HG02763 (cell line): ENCODE data around the gene MAST3.
"Not testable (repeated sequence)": the region's sequence is repeated elsewhere in the genome, so short reads cannot be mapped to it uniquely, and the experiment has no call there.

Experiments
- ATAC-seq: cut with Tn5 transposase; IDR thresholded peaks from one replicate; pipeline ENCODE4 v1.9.1; 2021; ENCODE audit warnings: mild to moderate bottlenecking, moderate library complexity; ENCODE audit not compliant: unreplicated experiment

MAST3 gene

GRCh38 chr19:18157465-18158063 is 60.0 kb downstream of the MAST3 start:
- ATAC-seq = no peak

DNA sequence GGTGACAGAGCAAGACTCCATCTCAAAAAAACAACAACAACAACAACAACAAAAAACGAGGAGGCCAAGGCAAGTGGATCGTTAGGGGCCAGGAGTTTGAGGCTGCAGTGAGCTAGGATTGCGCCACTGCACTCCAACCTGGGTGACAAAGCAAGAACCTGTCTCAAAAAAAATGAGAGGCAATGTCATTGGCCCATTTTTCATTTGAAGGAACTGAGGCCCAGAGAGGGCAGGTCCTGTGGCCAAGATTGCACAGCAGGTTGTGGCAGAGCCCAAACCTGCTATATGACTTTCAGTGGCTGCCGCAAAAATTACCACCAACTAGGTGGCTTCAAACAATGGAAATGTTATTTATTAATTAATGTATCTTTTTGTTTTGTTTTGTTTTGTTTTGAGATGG is 60.9 kb downstream of the MAST3 start:
- no peak for ATAC-seq

DNA sequence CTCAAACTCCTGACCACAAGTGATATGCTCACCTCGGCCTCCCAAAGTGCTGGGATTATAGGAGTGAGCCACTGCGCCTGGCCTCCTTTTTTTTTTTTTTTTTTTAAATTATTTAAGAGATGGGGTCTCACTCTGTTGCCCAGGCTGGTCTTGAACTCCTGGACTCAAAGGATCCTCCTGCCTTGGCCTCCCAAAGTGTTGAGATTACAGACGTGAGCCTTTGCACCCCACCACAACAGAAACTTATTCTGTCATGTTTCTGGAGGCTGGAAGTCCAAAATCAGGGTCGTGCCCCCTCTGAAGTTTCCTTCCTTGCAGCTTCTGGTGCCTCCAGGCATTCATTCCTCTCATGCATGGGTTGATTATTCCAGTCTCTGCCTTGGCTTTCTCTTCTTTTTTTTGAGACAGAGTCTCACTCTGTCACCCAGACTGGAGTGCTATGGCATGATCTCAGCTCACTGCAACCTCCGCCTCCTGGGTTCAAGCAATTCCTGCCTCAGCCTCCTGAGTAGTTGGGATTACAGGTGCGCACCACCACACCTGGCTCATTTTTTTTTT is 61.6 kb downstream of the MAST3 start:
- not testable (repeated sequence) for ATAC-seq

DNA sequence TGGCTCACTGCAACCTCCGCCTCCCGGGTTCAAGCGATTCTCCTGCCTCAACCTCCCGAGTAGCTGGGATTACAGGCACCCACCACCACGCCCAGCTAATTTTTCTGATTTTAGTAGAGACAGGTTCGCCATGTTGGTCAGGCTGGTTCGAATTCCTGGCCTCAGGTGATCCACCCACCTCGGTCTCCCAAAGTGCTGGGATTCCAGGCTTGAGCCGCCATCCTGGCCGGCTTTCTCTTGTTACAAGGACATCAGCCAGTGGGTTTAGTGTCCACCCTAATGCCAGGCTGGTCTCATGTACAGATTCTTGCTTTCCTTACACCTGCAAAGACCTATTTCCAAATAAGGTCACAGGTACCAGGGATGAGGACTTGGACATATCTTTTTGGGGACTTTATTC is 62.2 kb downstream of the MAST3 start:
- ATAC-seq = no peak

- ATAC-seq = no peak
Observed at GRCh38 chr19:18160493-18160970, 63.0 kb downstream of the MAST3 start.

DNA sequence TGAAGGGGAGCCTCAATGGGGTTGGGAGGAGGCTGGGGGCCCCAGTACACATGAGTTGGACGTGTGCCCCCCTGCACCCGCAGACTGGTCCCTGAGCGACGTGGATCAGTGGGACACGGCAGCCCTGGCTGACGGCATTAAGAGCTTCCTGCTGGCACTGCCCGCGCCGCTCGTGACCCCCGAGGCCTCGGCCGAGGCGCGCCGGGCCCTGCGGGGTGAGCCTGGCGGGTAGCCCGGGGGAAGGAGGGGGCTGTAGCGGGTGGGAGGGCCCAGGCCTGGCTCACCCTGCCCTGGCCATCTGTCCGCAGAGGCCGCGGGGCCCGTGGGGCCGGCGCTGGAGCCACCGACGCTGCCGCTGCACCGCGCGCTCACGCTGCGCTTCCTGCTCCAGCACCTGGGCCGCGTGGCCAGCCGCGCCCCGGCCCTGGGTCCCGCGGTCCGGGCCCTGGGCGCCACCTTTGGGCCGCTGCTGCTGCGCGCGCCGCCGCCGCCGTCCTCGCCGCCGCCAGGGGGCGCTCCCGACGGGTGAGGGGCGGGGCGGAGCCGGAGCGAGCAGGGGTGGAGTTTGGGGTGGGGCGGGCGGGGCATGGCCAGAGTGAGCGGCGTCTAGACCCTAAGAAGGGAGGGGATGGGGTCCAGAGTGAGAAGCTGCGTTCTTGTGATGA is 63.5 kb downstream of the MAST3 start:
- ATAC-seq = peak; percentile 69

DNA sequence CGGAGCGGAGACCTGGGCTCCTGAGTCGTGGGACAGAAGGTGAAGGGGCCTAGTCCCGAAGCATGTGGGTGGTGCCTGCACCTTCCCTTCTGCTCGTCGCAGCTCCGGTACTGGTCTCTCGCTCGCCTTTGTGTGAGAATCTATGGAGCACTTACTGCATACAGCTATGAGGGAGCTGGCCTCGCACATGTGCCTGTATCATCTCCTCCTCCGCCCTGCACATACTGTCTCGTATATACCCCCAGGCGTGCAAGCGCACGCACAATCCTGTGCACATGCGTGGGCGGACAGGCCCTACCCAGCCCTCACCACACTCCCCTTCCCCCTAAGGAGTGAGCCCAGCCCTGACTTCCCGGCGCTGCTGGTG is 64.0 kb downstream of the MAST3 start:
- peak; percentile 11 for ATAC-seq

- no peak for ATAC-seq
Observed at GRCh38 chr19:18164072-18164471, 66.5 kb downstream of the MAST3 start.

GRCh38 chr19:18165794-18166544 is 68.4 kb downstream of the MAST3 start:
- no peak for ATAC-seq

DNA sequence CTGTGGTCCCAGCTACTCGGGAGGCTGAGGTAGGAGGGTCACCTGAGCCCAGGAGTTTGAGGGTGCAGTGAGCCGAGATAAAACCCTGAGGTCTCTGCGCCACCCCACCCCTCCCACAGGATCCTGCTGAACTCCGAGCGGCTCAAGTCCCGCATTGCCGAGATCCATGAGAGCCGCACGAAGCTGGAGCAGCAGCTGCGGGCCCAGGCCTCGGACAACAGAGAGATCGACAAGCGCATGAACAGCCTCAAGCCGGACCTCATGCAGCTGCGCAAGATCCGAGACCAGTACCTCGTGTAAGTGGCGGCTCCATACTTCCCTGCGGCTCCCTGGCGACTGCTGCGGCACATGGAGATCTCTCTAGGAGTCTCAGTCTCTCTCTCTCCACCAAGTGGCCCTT is 69.4 kb downstream of the MAST3 start:
- no peak for ATAC-seq

GRCh38 chr19:18167975-18168645 is 70.5 kb downstream of the MAST3 start:
- ATAC-seq = peak; percentile 40

- no peak for ATAC-seq
Observed at GRCh38 chr19:18168673-18169381, 71.2 kb downstream of the MAST3 start.

DNA sequence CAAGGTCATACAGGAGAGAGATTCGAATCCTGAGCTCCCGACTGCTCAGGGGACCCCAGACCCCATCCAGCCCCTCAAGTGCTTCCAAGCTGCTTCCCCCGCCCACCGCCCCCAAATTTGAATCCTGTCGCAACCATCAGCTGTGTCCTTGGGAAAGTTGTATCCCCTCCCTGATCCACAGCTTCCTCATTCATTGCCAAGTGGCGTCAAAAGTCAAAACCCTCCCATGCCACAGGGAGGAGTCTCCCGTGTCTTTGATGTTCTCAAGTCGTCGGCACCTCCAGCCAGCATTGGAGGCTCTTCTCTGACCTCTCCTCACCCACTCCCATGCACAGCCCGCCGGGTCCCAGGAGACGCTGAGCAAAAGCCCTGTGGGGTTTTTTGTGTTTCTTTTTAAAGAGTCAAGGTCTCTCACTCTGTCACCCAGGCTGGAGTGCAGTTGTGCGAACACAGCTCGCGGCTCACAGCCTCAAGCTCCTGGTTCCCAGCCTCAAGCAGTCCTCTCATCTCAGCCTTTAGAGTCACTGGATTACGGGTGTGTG is 73.2 kb downstream of the MAST3 start:
- ATAC-seq = no peak

DNA sequence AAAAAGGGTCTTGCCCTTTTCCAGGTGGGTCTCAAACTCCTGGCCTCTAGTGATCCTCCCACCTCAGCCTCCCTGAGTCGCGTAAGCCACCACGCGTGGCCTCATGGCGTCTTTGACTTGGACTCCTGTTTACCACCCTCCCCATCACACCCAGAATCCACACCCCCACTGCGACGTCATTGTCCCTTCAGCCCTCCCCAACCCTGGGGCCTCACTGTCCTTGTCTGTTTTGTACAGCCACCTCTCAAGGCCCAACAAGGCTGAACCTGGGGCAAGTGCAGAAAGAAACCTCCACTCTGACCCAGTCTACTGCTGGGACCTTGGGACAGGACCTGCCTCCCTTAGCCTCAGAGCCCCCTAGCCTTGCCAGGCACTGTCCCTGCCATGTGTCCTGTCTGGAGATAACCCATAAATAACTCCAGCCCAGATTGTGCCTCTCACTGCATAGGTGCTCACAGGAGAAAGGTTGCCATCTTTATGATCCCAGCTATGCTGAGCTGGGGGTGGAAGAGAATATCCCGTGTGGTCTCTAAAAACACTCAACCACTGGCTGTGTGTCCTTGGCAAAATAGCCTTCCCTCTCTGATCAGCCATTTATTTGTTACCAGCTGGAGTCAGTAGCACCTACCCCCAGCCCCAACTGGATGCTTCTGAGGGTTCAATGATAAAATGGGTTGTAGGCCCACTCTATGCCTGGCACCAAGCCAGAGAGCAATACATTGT is 74.2 kb downstream of the MAST3 start:
- no peak for ATAC-seq

GRCh38 chr19:18172331-18173053 is 74.9 kb downstream of the MAST3 start:
- ATAC-seq = no peak

- ATAC-seq = no peak
Observed at GRCh38 chr19:18173054-18173571, 75.5 kb downstream of the MAST3 start.

DNA sequence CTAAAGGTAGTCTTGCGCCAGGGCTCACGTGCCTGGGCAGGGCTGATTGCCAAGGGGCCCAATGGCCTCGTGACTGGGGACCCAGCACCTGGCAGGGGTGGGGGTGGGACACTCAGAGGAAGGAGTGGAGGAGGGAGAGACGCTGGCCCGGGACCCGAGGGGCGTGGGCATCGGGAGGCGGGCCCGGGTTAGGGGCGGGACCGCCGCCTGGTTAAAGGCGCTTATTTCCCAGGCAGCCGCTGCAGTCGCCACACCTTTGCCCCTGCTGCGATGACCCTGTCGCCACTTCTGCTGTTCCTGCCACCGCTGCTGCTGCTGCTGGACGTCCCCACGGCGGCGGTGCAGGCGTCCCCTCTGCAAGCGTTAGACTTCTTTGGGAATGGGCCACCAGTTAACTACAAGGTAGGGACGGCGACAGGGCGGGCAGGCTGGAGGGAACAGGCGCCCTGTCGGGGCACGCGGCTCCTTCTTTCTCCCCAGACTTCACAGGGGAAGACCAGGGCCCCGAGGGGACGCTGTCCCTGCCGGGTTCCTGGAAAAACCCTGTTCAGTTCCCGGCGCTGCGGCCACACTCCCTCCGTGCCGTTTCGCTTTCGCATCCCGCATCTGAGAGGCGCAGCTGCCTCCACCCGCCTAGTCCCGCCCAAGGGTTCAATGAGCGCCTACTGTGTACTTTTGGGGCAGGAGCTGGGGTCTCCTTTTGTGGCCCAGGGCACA is 76.2 kb downstream of the MAST3 start, which contains the start of gene IFI30:
IFI30 (plus strand) TSS at position 242 of the 717 bp plus-strand sequence; CDS start at position 271, 29 bp downstream.
- peak; percentile 48 for ATAC-seq

DNA sequence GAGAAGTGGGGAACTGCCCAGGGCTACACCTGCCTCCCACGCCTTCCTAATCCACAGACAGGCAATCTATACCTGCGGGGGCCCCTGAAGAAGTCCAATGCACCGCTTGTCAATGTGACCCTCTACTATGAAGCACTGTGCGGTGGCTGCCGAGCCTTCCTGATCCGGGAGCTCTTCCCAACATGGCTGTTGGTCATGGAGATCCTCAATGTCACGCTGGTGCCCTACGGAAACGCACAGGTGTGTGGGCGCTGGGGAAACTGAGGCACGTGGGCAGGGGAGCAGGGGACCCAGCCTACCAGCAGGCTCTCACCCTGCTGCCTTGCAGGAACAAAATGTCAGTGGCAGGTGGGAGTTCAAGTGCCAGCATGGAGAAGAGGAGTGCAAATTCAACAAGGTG is 77.4 kb downstream of the MAST3 start:
- ATAC-seq = no peak
